Activated T-cell treated with anti-CD3 and anti-CD28 coated beads, Interleukin-2, amount 50 U/mL, for 72 hours (primary cell): ENCODE data around the gene ITPKB. TPM values are rescaled to one million over a fixed set of nuclear protein-coding genes. Genes with fewer than 3 reads are reported as not detected.
"Not testable (repeated sequence)": the region's sequence is repeated elsewhere in the genome, so short reads cannot be mapped to it uniquely, and the experiment has no call there.

ENCODE experiments used
- ATAC-seq, 2 donors: fragments of 150-1000 bp; cut with Tn5 transposase; replicated peaks in 1 of 2; 2 replicates each; pipeline ENCODE4 v1.10.0; 2021; ENCODE audit warnings: moderate library complexity in 2 of 2, mild to moderate bottlenecking in 1 of 2
- DNase-seq, 2 donors: peaks; one replicate each; pipeline ENCODE4 v3.0.0; 2021 to 2022; ENCODE audit warnings: mixed read lengths in 1 of 2
- H3K27ac Mint-ChIP-seq: one replicate; pipeline ENCODE4 v1.8.0; 2022; ENCODE audit warnings: mild to moderate bottlenecking, moderate library complexity, mixed read lengths
- H3K27me3 Mint-ChIP-seq: one replicate; pipeline ENCODE4 v1.8.0; 2022; ENCODE audit warnings: low read depth, mixed read lengths
- H3K36me3 Mint-ChIP-seq, 2 donors: one replicate each; pipeline ENCODE4 v1.8.0; 2022; ENCODE audit warnings: mixed read lengths in 2 of 2, mild to moderate bottlenecking in 1 of 2; ENCODE audit not compliant: insufficient read depth in 2 of 2
- H3K4me1 Mint-ChIP-seq: one replicate; pipeline ENCODE4 v1.8.0; 2022; ENCODE audit warnings: low read depth, mixed read lengths
- H3K4me3 Mint-ChIP-seq, 2 donors: one replicate each; pipeline ENCODE4 v1.8.0; 2022; ENCODE audit warnings: mild to moderate bottlenecking in 2 of 2, mixed read lengths in 2 of 2, moderate library complexity in 2 of 2
- H3K9me3 Mint-ChIP-seq, 2 donors: one replicate each; pipeline ENCODE4 v1.8.0; 2022; ENCODE audit warnings: mixed read lengths in 2 of 2
- total RNA-seq, 2 donors: library from RNA; stranded (reverse); gene quantifications; one replicate each; pipeline ENCODE4 v1.2.3, GENCODE V29; 2022

ITPKB gene
- total RNA-seq, 2 donors from 2014 or later = 50.7 to 58.0 TPM

- DNase-seq (peak in 1 of 2 donors; percentile 31), ATAC-seq (no peak)
- H3K36me3 Mint-ChIP-seq = peaks cover 15 to 45% of the 10 kb centered on the region in 2 donors
- peaks cover 82% of the 10 kb centered on the region for H3K4me1 Mint-ChIP-seq
- peak overlapping the region; percentile 78 for H3K27ac Mint-ChIP-seq
- H3K4me3 Mint-ChIP-seq = peak overlapping the region; percentile 72 to 85
- no peaks in the 10 kb centered on the region for H3K9me3 Mint-ChIP-seq
- no peaks in the 10 kb centered on the region for H3K27me3 Mint-ChIP-seq
Measured at GRCh38 chr1:226733304-226733703, 5.8 kb downstream of the ITPKB start.

- Mint-ChIP-seq H3K27me3 (no peaks in the 10 kb centered on the region), H3K27ac (peak overlapping the region; percentile 0), H3K9me3 (no peaks in the 10 kb centered on the region), H3K4me3 (peak overlapping the region; percentile 72 to 85), H3K4me1 (peaks cover 86% of the 10 kb centered on the region), H3K36me3 (peaks cover 15 to 47% of the 10 kb centered on the region in 2 donors)
- ATAC-seq (peak in 1 of 2 donors; percentile 4), DNase-seq (peak in 1 of 2 donors; percentile 22)
Measured at GRCh38 chr1:226732856-226733291, 6.2 kb downstream of the ITPKB start.

- H3K27ac Mint-ChIP-seq = peak overlapping the region; percentile 92
- H3K36me3 Mint-ChIP-seq = peaks cover 22 to 49% of the 10 kb centered on the region in 2 donors
- no peaks in the 10 kb centered on the region for H3K9me3 Mint-ChIP-seq
- H3K4me3 Mint-ChIP-seq = peak overlapping the region; percentile 85 to 92
- no peaks in the 10 kb centered on the region for H3K27me3 Mint-ChIP-seq
- peak in 1 of 2 donors; percentile 30 for DNase-seq
- peaks cover 100% of the 10 kb centered on the region for H3K4me1 Mint-ChIP-seq
- peak; percentile 39 to 48 for ATAC-seq
Measured at GRCh38 chr1:226731257-226731893, 7.7 kb downstream of the ITPKB start.

GRCh38 chr1:226730836-226731235 lies 8.2 kb downstream of the ITPKB start:
- no peaks in the 10 kb centered on the region for H3K9me3 Mint-ChIP-seq
- peaks cover 100% of the 10 kb centered on the region for H3K4me1 Mint-ChIP-seq
- H3K27me3 Mint-ChIP-seq = no peaks in the 10 kb centered on the region
- peaks cover 24 to 52% of the 10 kb centered on the region in 2 donors for H3K36me3 Mint-ChIP-seq
- H3K27ac Mint-ChIP-seq = peak overlapping the region; percentile 92
- ATAC-seq = no peak
- no peak for DNase-seq
- H3K4me3 Mint-ChIP-seq = peak overlapping the region; percentile 85 to 92

- Mint-ChIP-seq H3K9me3 (no peaks in the 10 kb centered on the region), H3K36me3 (peaks cover 24 to 54% of the 10 kb centered on the region in 2 donors), H3K4me3 (peak overlapping the region; percentile 85 to 92), H3K27ac (peak overlapping the region; percentile 92), H3K4me1 (peaks cover 100% of the 10 kb centered on the region), H3K27me3 (no peaks in the 10 kb centered on the region)
- ATAC-seq (no peak), DNase-seq (no peak)
Measured at GRCh38 chr1:226730071-226730470, 9.0 kb downstream of the ITPKB start.

DNA sequence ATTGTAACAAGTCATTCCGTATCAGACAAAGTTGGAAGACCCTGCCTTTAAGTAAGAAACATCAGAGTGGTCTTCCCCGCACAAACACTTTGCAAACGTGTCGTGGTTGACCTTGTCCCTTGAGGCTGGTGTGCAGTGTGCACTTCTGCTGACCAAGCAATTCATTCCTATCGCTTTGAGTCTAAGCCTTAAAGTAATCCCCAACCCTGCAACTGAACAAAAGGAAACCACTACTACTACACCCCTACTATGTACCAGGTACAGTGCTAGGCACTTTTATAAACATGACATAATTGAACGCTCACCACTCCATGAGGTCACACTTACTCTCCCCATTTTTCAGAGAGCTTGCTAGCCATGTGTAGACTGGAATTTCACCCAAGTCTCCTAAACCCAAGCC lies 10.6 kb downstream of the ITPKB start:
- Mint-ChIP-seq H3K27ac (peak overlapping the region; percentile 94), H3K4me3 (peak overlapping the region; percentile 85 to 92), H3K9me3 (no peaks in the 10 kb centered on the region), H3K4me1 (peaks cover 100% of the 10 kb centered on the region), H3K36me3 (peaks cover 18 to 47% of the 10 kb centered on the region in 2 donors), H3K27me3 (no peaks in the 10 kb centered on the region)
- peak; percentile 12 to 25 for ATAC-seq
- DNase-seq = no peak

DNA sequence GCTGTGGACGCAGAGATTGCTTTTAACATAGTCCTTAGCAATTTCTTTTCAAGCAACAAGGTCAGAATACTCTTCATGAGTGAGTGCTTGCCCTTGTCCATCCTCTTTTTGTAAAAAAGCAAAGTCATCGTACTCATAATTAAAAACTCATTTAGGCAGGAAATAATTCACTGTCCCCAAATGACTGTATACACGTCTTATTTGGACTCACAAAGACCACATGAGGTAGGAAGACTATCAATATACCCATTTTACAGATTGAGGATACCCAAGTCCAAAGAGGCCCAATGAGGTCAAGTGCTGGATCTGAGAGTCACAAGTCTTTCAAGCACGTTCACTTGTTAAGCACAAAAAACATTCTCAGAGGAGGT lies 13.2 kb downstream of the ITPKB start:
- H3K4me3 Mint-ChIP-seq = peak overlapping the region; percentile 85 to 92
- peak in 1 of 2 donors; percentile 8 for ATAC-seq
- H3K36me3 Mint-ChIP-seq = peaks cover 15 to 44% of the 10 kb centered on the region in 2 donors
- H3K27me3 Mint-ChIP-seq = no peaks in the 10 kb centered on the region
- peak overlapping the region; percentile 92 for H3K27ac Mint-ChIP-seq
- H3K9me3 Mint-ChIP-seq = no peaks in the 10 kb centered on the region
- peaks cover 97% of the 10 kb centered on the region for H3K4me1 Mint-ChIP-seq
- DNase-seq = peak in 1 of 2 donors; percentile 4

- ATAC-seq = peak; percentile 22 to 35
- H3K4me3 Mint-ChIP-seq = peak overlapping the region; percentile 85 to 92
- peaks cover 15 to 41% of the 10 kb centered on the region in 2 donors for H3K36me3 Mint-ChIP-seq
- H3K9me3 Mint-ChIP-seq = no peaks in the 10 kb centered on the region
- peaks cover 96% of the 10 kb centered on the region for H3K4me1 Mint-ChIP-seq
- no peaks in the 10 kb centered on the region for H3K27me3 Mint-ChIP-seq
- peak in 1 of 2 donors; percentile 11 for DNase-seq
- H3K27ac Mint-ChIP-seq = peak overlapping the region; percentile 92
Measured at GRCh38 chr1:226723657-226724532, 15.2 kb downstream of the ITPKB start.

GRCh38 chr1:226722901-226723656 lies 16.0 kb downstream of the ITPKB start:
- H3K4me3 Mint-ChIP-seq = peak overlapping the region; percentile 85 to 92
- peak in 1 of 2 donors; percentile 49 for DNase-seq
- no peaks in the 10 kb centered on the region for H3K9me3 Mint-ChIP-seq
- H3K4me1 Mint-ChIP-seq = peaks cover 96% of the 10 kb centered on the region
- H3K36me3 Mint-ChIP-seq = peaks cover 17 to 42% of the 10 kb centered on the region in 2 donors
- peak overlapping the region; percentile 92 for H3K27ac Mint-ChIP-seq
- H3K27me3 Mint-ChIP-seq = no peaks in the 10 kb centered on the region
- ATAC-seq = peak in 1 of 2 donors; percentile 24

- no peak for ATAC-seq
- peaks cover 96% of the 10 kb centered on the region for H3K4me1 Mint-ChIP-seq
Measured at GRCh38 chr1:226722240-226722900, 16.7 kb downstream of the ITPKB start.

GRCh38 chr1:226720574-226720973 lies 18.5 kb downstream of the ITPKB start:
- not testable (repeated sequence) for H3K27me3 Mint-ChIP-seq, H3K9me3 Mint-ChIP-seq, DNase-seq, ATAC-seq
- Mint-ChIP-seq H3K27ac (peak overlapping the region; percentile 92), H3K4me3 (peak overlapping the region in 1 of 2 donors; percentile 77), H3K4me1 (peaks cover 96% of the 10 kb centered on the region), H3K36me3 (peaks cover 9 to 40% of the 10 kb centered on the region in 2 donors)

More at GRCh38 chr1:226722240-226722900, 16.7 kb downstream of the ITPKB start:
- Mint-ChIP-seq H3K27ac (peak overlapping the region; percentile 92), H3K9me3 (no peaks in the 10 kb centered on the region), H3K27me3 (no peaks in the 10 kb centered on the region), H3K4me3 (peak overlapping the region; percentile 85 to 92), H3K36me3 (peaks cover 19 to 42% of the 10 kb centered on the region in 2 donors)
- DNase-seq = peak in 1 of 2 donors; percentile 10
